ENCODE results near the gene FAM227A. TPM values are rescaled to one million over a fixed set of nuclear protein-coding genes. Genes with fewer than 3 reads are reported as not detected.

Gene FAM227A
- total RNA-seq, 1 donor from 2014 or later, result 0.43 TPM

- Histone ChIP-seq H3K27ac (peak overlapping the region; percentile 47 to 62), H3K4me3 (no peak overlapping the region), H3K27me3 (no peaks in the 10 kb centered on the region), H3K4me1 (peaks cover 4 to 35% of the 10 kb centered on the region in 2 donors), H3K9me3 (no peaks in the 10 kb centered on the region), H3K36me3 (no peaks in the 10 kb centered on the region)
- TF ChIP-seq, protein P1, sequence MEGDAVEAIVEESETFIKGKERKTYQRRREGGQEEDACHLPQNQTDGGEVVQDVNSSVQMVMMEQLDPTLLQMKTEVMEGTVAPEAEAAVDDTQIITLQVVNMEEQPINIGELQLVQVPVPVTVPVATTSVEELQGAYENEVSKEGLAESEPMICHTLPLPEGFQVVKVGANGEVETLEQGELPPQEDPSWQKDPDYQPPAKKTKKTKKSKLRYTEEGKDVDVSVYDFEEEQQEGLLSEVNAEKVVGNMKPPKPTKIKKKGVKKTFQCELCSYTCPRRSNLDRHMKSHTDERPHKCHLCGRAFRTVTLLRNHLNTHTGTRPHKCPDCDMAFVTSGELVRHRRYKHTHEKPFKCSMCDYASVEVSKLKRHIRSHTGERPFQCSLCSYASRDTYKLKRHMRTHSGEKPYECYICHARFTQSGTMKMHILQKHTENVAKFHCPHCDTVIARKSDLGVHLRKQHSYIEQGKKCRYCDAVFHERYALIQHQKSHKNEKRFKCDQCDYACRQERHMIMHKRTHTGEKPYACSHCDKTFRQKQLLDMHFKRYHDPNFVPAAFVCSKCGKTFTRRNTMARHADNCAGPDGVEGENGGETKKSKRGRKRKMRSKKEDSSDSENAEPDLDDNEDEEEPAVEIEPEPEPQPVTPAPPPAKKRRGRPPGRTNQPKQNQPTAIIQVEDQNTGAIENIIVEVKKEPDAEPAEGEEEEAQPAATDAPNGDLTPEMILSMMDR (IDR thresholded peaks at IDR 0.05), result no peak
- intact Hi-C loops (cut with DNase I), result no loop called here
- DNase-seq (ENCODE audit: low spot score in 2 of 2), result no peak
Observed at GRCh38 chr22:38567531-38568285, 88.5 kb downstream of the FAM227A start.

DNA sequence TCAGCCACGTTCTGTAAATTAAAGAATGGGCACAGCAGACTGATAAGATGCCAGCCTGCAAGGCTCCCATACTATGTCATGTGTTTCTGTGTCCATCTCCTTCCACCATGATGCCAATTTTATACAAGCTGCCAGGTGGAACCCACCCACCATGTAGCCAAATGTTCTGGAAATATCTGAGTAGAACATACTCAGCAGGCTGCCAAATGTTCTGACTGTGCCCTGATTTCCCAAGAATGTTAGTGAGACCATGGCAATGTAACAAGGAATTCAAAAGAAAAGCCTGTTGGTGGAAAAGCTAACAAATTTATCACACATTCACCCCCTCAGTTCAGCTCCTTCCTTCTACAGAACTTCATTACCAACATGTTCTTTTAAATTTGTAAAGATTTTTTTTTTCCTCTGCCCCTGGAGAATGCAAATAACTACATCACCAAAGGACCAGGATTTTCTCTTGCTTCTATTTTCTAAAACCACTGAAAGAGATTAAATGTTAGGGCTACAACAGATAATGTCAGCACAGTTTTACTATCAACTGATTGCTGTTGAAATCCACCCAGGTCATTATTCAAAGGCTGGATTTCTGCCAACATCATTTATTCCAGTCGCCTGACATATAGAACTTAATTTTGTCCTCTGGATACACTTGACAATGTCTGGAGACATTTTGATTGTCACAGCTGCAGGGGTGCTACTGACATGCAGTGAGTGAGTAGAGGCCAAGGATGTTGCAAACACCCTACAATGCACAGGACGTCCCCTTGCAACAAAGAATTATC, 89.3 kb downstream of the FAM227A start:
- peak overlapping the region; percentile 47 to 62 for H3K27ac ChIP-seq
- TF ChIP-seq, protein P1 (IDR thresholded peaks at IDR 0.05), result no peak

GRCh38 chr22:38565441-38565840, 90.8 kb downstream of the FAM227A start:
- TF ChIP-seq, protein P1 (IDR thresholded peaks at IDR 0.05), result no peak
- no peaks in the 10 kb centered on the region for H3K27me3 ChIP-seq
- peak overlapping the region; percentile 32 to 62 for H3K27ac ChIP-seq
- no peak for DNase-seq (ENCODE audit: low spot score in 2 of 2)
- no peak overlapping the region for H3K4me3 ChIP-seq
- intact Hi-C loops (cut with DNase I), result no loop called here
- peaks cover 0 to 24% of the 10 kb centered on the region in 2 donors for H3K4me1 ChIP-seq
- no peaks in the 10 kb centered on the region for H3K9me3 ChIP-seq
- H3K36me3 ChIP-seq, result no peaks in the 10 kb centered on the region

More for the DNA sequence above, 89.3 kb downstream of the FAM227A start:
- no peaks in the 10 kb centered on the region for H3K9me3 ChIP-seq
- H3K36me3 ChIP-seq, result no peaks in the 10 kb centered on the region
- no peak overlapping the region for H3K4me3 ChIP-seq
- intact Hi-C loops (cut with DNase I), result no loop called here
- H3K27me3 ChIP-seq, result no peaks in the 10 kb centered on the region
- peak in 1 of 2 donors; percentile 67 for DNase-seq (ENCODE audit: low spot score in 2 of 2)
- H3K4me1 ChIP-seq, result peaks cover 4 to 35% of the 10 kb centered on the region in 2 donors

DNA sequence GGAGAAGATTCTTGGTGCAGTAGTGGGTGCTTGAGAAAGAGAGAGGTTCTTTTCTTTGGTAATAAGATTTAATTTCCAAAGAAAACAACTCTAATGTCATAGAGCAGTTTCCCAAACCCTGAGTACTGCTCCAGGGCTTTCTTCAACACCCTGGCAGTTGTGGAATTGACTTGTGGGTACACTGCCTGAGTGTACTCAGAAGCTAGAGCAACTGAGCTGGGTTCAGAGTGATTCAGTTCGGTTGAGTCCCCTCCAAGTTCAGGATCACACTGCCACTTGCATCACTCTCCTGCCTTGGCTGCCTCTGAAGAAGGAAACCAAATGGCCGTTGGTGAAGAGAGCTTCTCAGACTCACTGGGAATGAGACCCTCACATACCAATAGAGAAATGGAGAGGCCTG, 91.5 kb downstream of the FAM227A start:
- H3K9me3 ChIP-seq, result no peaks in the 10 kb centered on the region
- H3K27ac ChIP-seq, result peak overlapping the region; percentile 32 to 51
- no peaks in the 10 kb centered on the region for H3K27me3 ChIP-seq
- peaks cover 0 to 21% of the 10 kb centered on the region in 2 donors for H3K4me1 ChIP-seq
- peak in 1 of 2 donors; percentile 68 for DNase-seq (ENCODE audit: low spot score in 2 of 2)
- intact Hi-C loops (cut with DNase I), result no loop called here
- TF ChIP-seq, protein P1 (IDR thresholded peaks at IDR 0.05), result no peak
- H3K4me3 ChIP-seq, result no peak overlapping the region
- no peaks in the 10 kb centered on the region for H3K36me3 ChIP-seq

DNA sequence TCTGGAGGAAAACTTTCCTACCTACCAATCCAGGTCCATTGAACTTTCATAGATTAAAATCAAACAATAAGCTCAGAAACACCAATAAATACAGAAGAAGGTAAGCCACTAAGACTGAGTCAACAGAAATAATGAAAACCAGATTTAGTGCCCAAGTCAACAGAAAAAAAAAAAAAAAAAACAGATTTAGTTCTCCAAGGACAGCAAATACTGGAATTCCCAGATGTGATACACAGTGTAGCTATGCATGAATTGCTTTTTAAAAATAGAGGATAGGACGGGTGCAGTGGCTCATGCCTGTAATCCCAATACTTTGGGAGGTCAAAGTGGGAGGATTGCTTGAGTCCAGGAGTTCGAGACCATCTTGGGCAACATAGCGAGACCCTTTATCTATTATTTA, 101.9 kb downstream of the FAM227A start:
- no peaks in the 10 kb centered on the region for H3K27me3 ChIP-seq
- TF ChIP-seq, protein P1 (IDR thresholded peaks at IDR 0.05), result no peak
- H3K27ac ChIP-seq, result peak overlapping the region in 1 of 2 donors; percentile 17
- no peaks in the 10 kb centered on the region for H3K4me1 ChIP-seq
- DNase-seq (ENCODE audit: low spot score in 2 of 2), result no peak
- intact Hi-C loops (cut with DNase I), result no loop called here
- no peaks in the 10 kb centered on the region for H3K36me3 ChIP-seq
- no peak overlapping the region for H3K4me3 ChIP-seq
- no peaks in the 10 kb centered on the region for H3K9me3 ChIP-seq

Data from ascending aorta (tissue), 2 donors.